T-helper 1 cell (primary cell): ENCODE measurements around the gene MYO1D.

Source experiments
- DNase-seq, 5 donors: peaks; one replicate each; pipeline ENCODE4 v3.0.0-alpha.2; 2012 to 2020

Gene MYO1D

DNA sequence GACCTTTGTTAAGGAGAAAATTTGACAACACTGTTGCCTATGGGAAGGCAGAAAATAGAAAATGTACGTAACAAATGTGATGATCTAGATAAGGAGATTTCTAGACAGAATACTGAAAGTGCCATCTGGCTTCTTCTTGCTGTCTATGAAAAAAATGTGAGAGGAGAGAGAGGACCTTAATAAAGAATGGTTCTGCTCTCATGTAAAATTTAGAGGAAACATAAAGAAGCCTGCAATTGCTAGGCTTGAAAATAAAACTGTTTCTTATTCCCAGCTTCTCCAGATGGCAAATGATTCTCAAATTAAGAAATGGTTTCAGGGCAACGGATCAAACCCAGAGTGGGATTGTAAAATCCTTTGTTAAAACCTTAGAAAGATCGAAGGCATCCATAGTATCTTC is 261.6 kb downstream of the MYO1D start:
- DNase-seq: no peak

DNA sequence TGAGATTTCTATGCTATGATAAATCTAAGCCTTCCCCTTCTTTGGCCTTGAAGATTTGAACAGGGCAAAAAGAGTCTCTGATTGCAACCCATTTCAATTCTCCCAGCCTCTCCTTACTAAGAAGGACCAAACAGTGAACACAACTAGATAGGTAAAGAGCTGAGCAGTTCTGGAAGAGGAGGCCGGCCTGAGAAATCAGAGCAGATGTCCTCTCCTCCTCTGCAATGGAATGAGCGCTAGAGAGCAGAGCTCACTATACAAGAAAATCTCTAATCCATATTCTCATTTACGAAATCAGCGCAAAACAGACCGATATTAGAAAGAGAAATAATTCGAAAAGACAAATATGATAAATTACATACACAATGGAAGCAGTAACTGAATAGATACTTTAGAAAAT is 266.0 kb downstream of the MYO1D start:
- DNase-seq: no peak

DNA sequence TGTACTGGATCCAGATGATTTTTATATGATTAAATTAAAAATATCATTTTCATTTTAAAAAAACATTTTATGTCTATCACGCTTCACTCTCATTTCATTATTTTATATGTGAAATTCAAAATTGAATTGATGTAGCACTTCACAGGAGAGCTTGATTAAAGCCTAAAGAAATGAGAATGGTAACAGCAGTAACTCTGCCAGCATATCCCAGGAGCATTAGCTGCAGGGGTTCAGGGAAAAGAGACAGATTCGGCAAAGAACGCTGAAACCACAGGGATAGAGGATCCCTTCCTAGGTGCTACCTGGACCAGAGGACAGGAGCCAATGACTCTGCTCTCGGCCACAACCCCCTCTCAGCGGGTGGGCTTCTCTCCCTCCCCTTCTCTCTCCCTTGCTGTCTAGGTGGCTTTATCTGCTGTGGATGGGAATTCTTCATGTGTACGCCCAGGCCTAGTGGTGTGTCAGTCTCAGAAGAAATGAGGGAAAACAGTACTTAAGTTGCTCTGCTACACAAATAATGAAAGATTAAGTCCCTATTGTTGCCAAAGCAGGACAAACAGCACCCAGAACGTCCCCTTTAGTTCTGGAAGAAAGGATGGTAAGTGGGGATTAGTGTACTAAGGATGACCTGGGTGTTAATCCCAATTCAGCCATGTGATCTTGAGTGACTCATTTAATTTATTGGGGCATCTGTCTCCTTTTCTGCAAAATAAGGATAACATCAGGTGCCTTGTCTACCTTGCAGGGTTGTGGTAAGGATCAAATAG is 266.9 kb downstream of the MYO1D start:
- no peak for DNase-seq

DNA sequence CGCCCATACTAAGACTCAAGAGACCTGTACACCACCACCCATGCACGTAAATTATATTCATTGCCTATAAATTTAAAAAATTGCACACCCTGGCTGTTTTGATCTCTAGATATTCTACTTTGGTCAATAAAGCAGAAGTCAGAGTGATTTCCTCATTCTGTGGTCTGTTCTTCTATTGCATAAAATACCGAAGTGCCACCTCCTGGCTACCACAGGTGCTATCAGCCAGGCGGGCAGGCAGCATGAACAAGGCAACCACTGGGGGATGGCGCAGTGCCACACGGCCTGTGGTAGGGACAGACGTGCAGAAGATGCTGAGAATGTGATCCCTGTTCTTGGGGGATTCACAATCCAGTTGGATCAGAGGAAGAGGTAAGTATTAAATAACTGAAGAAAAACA is 267.8 kb downstream of the MYO1D start:
- peak; percentile 22 to 64 (median 46) for DNase-seq

DNA sequence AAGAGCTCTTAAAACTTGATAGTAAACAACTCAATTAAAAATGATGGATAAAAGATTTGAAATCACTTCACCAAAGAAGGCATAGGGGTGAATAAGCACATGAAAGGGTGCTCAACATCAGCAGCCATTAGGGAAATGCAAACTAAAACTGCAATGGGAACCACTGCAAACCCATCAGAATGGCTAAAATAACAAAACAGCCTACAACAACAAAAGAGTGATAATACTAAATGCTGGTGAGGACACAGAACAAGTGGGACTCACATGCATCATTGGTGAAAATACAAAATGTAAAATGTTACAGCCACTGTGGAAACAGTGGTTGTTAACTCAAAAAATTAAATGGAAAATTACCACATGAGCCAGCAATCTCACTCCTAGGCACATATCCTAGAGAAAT is 268.7 kb downstream of the MYO1D start:
- DNase-seq: no peak

GRCh38 chr17:32604966-32605365 is 272.0 kb downstream of the MYO1D start:
- DNase-seq: no peak

DNA sequence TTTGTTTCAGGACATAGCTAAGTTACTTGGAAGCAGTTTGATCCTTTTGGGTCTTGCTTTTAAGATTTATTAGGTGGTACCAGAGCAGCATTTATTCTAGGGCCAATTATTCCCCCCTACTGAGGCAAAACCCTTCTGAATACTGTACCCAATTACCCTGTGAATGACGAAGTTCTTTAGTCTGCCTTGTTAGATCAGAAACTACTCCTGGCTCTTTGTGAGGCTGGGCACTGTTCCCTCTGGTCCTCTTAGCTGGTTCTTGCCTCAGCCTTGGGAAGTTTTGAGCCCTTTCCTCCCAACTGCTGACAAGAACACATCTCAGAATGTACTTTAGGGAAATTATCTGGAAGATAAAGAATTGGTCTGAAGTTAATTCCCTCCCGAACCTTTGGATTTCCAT is 274.5 kb downstream of the MYO1D start:
- no peak for DNase-seq

- no peak for DNase-seq
Observed at GRCh38 chr17:32601866-32602265, 275.1 kb downstream of the MYO1D start.

DNA sequence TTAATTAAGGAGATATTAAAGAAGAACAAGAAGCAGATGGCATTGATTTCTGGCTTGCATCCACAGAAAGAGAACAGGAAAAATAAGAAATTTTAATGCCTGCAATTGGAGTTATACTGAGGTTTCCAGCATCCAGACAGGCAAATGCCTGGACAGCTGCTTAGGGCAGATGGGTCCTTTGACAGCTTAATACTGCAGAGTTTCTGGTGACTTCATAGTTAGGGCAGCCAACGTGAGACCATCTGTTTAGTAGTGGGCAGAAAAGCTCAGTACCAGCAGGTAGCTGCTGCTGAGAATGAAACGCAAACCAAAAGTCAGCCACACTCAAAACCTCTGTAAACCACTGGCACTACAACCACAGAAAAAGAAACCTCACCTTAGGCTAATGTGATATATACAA is 280.3 kb downstream of the MYO1D start:
- DNase-seq: peak in 1 of 5 donors; percentile 6

- DNase-seq: no peak
Observed at GRCh38 chr17:32596206-32596605, 280.7 kb downstream of the MYO1D start.

GRCh38 chr17:32593003-32593402 is 283.9 kb downstream of the MYO1D start:
- no peak for DNase-seq

DNA sequence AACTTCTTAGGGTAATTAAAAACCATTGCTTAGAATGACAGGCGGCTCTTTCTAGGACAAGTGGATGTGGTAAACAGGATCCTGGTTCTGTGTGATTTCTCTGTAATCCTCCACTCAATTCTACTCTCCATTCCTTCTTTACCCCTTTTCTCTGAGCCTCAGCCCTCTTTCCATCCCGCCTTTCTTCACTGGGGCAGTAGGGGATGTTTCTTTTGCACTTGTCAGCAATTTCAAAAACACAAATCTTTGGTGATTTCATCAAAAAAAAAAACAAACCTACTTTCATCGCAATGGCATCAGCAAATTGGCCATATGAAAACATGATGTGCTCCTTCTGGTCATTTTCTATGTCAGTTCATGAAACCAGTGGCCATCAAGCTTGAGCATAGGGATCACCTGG is 285.5 kb downstream of the MYO1D start:
- DNase-seq: no peak

DNA sequence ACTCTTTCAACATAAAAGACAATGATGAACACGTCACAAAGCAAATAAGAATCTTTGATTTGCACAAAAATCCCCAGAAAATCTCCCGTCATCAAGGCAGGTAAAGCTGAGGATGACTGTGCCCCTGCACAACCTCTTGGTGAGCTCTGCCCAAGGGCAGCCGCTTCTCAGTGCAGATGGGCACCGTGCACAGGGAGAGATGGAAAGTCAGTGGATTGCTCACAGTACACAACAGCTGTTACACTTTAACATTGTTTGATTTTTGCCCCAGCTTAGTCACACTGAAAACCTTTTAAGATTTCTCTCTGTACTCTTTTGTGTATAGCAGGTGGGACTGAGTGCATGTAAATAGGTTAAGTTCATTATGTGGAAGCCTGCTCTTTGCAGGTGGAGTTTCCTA is 285.9 kb downstream of the MYO1D start:
- DNase-seq: no peak

DNA sequence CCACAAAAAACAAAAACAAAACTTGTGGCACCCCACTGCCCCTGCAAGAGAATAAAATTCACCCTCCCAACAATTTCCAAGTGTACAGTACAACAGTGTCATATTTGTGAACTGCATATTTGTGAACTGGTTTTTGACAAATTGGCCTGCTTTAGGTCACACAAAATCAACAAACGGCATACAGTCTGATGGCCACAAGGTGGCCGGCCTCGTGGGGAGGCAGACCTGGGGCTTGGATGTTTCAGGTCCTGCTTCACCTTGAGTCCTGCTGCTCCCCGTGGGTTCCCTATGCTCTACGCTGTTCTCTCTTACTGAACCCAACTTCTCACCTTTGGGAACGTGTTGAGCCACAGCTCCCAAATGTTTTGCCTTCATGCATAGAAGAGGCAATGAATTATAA is 287.9 kb downstream of the MYO1D start:
- DNase-seq: no peak

- no peak for DNase-seq
Observed at GRCh38 chr17:32588135-32588534, 288.8 kb downstream of the MYO1D start.

DNA sequence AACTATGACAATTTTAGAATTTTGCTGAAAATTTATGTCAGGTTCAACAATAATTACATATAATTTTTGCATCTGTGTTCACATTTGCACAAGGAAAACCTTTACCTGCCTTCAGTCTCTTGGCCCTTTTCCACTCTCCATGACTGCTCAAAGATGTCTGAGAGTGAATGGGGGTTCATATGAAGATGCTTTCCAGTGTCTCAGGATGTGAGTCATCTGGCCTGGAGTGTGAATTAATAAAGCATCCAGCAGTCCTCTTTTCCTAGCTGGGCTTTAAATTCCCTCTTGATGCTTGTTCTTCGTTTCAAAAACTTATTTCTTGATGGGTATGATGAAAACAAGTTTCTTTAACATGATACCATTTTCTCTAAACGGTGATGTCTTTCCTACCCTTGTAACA is 290.3 kb downstream of the MYO1D start:
- DNase-seq: no peak

DNA sequence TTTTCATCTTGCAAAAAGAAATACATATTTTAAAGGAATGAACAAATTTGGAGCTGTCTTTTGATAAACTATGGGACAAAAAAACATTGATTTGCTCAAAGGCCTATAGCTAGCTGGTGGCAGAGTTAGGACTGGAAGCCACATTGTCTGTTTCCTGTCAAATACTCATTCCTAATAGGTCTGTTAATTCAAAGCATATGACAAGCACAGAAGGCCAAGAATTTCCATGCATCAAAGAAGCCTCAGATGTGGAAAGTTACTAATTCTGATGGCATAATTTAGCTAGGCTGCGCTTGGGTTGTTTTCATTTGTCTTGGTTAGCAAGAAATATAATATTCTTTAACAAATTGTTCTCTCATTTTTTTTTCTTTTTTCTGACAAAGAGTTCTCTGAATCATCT is 292.1 kb downstream of the MYO1D start:
- DNase-seq: no peak

GRCh38 chr17:32583053-32583452 is 293.9 kb downstream of the MYO1D start:
- DNase-seq: no peak

GRCh38 chr17:32575852-32576251 is 301.1 kb downstream of the MYO1D start:
- peak in 1 of 5 donors; percentile 20 for DNase-seq

DNA sequence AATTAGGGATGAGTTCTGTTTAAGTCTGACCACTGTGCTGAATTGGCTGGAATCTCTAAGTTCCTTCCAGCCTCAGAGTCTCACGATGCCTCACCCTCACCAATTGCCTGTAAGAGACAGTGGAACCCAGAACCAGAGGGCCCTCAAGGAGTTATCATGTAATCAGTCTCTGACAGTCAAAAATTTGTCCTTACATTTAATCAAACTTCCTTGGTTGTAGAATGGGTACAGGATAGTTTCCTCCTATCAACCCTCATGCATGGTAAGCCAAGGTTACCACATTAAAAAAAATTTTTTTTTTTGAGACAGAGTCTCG is 306.9 kb downstream of the MYO1D start:
- DNase-seq: no peak

DNA sequence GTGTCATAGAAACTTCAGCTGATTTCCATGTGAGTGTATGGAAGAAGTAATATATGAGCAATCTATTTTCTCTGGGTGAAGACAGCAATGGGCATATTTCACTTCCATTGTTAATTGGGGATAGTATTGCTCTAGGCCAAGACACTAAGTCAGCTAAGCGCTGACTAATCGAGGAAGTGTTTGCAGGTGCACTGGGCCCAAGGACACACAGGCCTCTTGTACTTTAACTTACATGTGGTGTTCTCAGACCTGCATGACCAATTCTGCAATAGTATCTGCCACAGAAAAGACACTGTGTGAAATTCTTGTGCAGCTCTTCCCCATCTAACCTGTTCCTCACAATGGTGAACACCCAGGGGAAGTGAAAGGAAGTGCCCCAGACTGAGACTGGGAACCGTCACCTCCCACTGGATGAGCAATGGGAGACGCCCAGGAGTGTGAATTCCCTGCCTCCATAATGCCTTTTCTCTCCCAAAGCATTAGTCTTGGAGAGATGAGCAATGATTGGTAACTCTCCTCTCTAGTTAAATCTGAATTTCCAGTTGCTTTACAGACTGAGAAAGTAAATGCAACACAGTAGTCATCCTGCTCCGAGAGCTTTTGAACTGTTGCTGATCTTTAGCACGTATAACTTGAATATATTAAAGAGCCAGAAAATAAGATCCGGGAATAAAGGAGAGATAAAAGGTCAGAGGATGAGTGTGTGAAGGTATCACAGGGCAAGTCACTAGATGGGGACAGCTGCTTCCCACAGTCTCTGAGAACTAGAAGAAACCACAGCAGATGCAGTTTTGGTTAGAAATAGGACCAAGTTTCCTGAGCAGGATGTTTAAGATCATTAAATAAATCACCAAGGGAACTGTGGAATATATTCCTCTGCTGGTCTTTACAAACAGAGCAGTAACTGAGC is 307.5 kb downstream of the MYO1D start:
- no peak for DNase-seq

GRCh38 chr17:32568705-32569104 is 308.2 kb downstream of the MYO1D start:
- DNase-seq: no peak

DNA sequence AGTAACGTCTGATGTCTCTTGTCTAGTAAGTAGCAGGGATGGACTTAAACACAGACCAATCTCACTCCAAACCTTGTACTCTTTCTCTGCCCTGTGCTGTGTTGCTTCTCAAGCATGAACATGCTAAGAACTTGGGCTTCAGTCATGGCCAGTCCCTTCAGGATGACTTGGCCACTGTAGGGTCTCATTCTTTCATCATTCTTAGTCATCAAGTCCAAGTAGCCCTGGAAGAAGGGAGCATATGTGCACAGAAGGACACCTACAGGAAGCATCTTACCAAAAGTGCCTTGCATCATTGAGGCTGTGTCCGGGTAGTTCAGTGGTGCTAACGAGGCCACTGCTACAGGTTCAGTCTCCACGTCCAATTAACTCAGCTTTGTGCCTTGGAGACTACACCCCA is 309.4 kb downstream of the MYO1D start:
- no peak for DNase-seq

- DNase-seq: no peak
Observed at GRCh38 chr17:32567086-32567485, 309.8 kb downstream of the MYO1D start.
